IMR-90 (cell line): ENCODE data around the gene LPAR1. TPM values are rescaled to one million over a fixed set of nuclear protein-coding genes. Genes with fewer than 3 reads are reported as not detected.

Source experiments
- ATAC-seq: fragments of 200-7000 bp; cut with Tn5 transposase; 2 replicates; pipeline ENCODE4 v1.9.1; 2020; ENCODE audit warnings: low read depth, mild to moderate bottlenecking, moderate library complexity
- BruUV-seq: library from RNA; stranded (reverse); fragments of 400-500 nt; replicated peaks from 2 replicates; lab custom pipeline; 2021; lab: Mats Ljungman, UMichigan
- CTCF ChIA-PET: fragments of 300-600 bp; formaldehyde crosslinking; extraction: SDS; loops from one replicate; lab custom pipeline; 2021; ENCODE audit warnings: antibody characterized with exemption; lab: Yijun Ruan, JAX
- POLR2A ChIA-PET: fragments of 300-600 bp; sonication (Branson Sonifier 250); formaldehyde crosslinking; loops from one replicate; lab custom pipeline; 2022; ENCODE audit warnings: antibody characterized with exemption; ENCODE audit not compliant: unreplicated experiment; lab: Charles Lee
- DNase-seq: peaks from one replicate; pipeline ENCODE4 v3.0.0; 2013
- H2AFZ ChIP-seq: replicated peaks from 2 replicates; pipeline ENCODE3; 2013; ENCODE audit warnings: low read length, mild to moderate bottlenecking; ENCODE audit not compliant: poor library complexity
- H2AK5ac ChIP-seq: 2 replicates; pipeline ENCODE4 v1.6.1; 2013; ENCODE audit warnings: low read depth, low read length, inconsistent platforms
- H2AK9ac ChIP-seq: replicated peaks from 2 replicates; pipeline ENCODE3; 2013; ENCODE audit warnings: mild to moderate bottlenecking, low read depth, low read length, moderate library complexity; ENCODE audit not compliant: poor library complexity
- H2BK120ac ChIP-seq: 2 replicates; pipeline ENCODE4 v1.6.1; 2013; ENCODE audit warnings: low read depth, low read length, inconsistent platforms
- H2BK15ac ChIP-seq: 3 replicates; pipeline ENCODE4 v1.6.1; 2013; ENCODE audit warnings: low read depth, low read length, inconsistent platforms
- H2BK20ac ChIP-seq: 2 replicates; pipeline ENCODE4 v1.6.1; 2013; ENCODE audit warnings: low read depth, mild to moderate bottlenecking, inconsistent platforms, low read length, moderate library complexity
- H2BK5ac ChIP-seq: 2 replicates; pipeline ENCODE4 v1.6.1; 2013; ENCODE audit warnings: mild to moderate bottlenecking, low read depth, low read length, inconsistent platforms; ENCODE audit not compliant: poor library complexity, severe bottlenecking
- H3K14ac ChIP-seq: replicated peaks from 2 replicates; pipeline ENCODE4 v1.6.1; 2013; ENCODE audit warnings: low read depth, low read length, inconsistent platforms
- H3K18ac ChIP-seq: 2 replicates; pipeline ENCODE4 v1.6.1; 2013; ENCODE audit warnings: low read depth, low read length, control low read depth
- H3K23ac ChIP-seq: 2 replicates; pipeline ENCODE4 v1.6.1; 2013; ENCODE audit warnings: low read depth, low read length, inconsistent platforms
- H3K27ac ChIP-seq: 2 replicates; pipeline ENCODE4 v1.5.1; 2013; ENCODE audit warnings: mild to moderate bottlenecking, control low read depth, low read length; ENCODE audit not compliant: insufficient read depth
- H3K27me3 ChIP-seq: 2 replicates; pipeline ENCODE4 v1.6.1; 2013; ENCODE audit warnings: low read length; ENCODE audit not compliant: control insufficient read depth, insufficient read depth
- H3K36me3 ChIP-seq: 2 replicates; pipeline ENCODE4 v1.6.1; 2013; ENCODE audit warnings: low read length, mixed read lengths; ENCODE audit not compliant: control insufficient read depth, insufficient read depth
- H3K4ac ChIP-seq: 2 replicates; pipeline ENCODE4 v1.6.1; 2013; ENCODE audit warnings: low read depth, low read length, inconsistent platforms
- H3K4me1 ChIP-seq: 2 replicates; pipeline ENCODE4 v1.6.1; 2013; ENCODE audit warnings: low read length, mixed read lengths; ENCODE audit not compliant: control insufficient read depth, insufficient read depth
- H3K4me2 ChIP-seq: 2 replicates; pipeline ENCODE4 v1.6.1; 2013; ENCODE audit warnings: low read depth, mild to moderate bottlenecking, control low read depth, low read length, moderate library complexity
- H3K4me3 ChIP-seq: 2 replicates; pipeline ENCODE4 v1.5.1; 2013; ENCODE audit warnings: low read depth, mild to moderate bottlenecking, control low read depth, low read length, moderate library complexity; ENCODE audit not compliant: insufficient read depth
- H3K56ac ChIP-seq: 2 replicates; pipeline ENCODE4 v1.6.1; 2013; ENCODE audit warnings: low read length, inconsistent platforms; ENCODE audit not compliant: insufficient read depth; ENCODE audit errors: extremely low read depth
- H3K79me1 ChIP-seq, 2 experiments: 2 replicates each; pipeline ENCODE4 v1.6.1; 2013; ENCODE audit warnings: low read length in 2 of 2, inconsistent platforms in 1 of 2, low read depth in 1 of 2
- H3K9ac ChIP-seq: 2 replicates; pipeline ENCODE4 v1.6.1; 2013; ENCODE audit warnings: low read depth, low read length, control low read depth
- H3K9me1 ChIP-seq: 2 replicates; pipeline ENCODE4 v1.6.1; 2013; ENCODE audit warnings: low read length, inconsistent platforms; ENCODE audit not compliant: insufficient read depth
- H3K9me3 ChIP-seq: 2 replicates; pipeline ENCODE4 v1.6.1; 2013; ENCODE audit warnings: low read length; ENCODE audit not compliant: control insufficient read depth, insufficient read depth
- H4K20me1 ChIP-seq: 2 replicates; pipeline ENCODE4 v1.6.1; 2013; ENCODE audit warnings: low read length, inconsistent platforms; ENCODE audit not compliant: insufficient read depth
- H4K5ac ChIP-seq: 2 replicates; pipeline ENCODE4 v1.6.1; 2013; ENCODE audit warnings: mild to moderate bottlenecking, low read depth, low read length, control low read depth
- H4K8ac ChIP-seq, 2 experiments: 2 replicates each; pipeline ENCODE4 v1.6.1; 2013; ENCODE audit warnings: low read depth in 2 of 2, low read length in 2 of 2, control low read depth in 1 of 2, inconsistent platforms in 1 of 2
- H4K91ac ChIP-seq: 2 replicates; pipeline ENCODE4 v1.6.1; 2013; ENCODE audit warnings: low read depth, low read length, inconsistent platforms; ENCODE audit not compliant: insufficient read depth
- BHLHE40 ChIP-seq: fragments of 150-350 bp; IDR thresholded peaks from 2 replicates; pipeline ENCODE4 v1.6.1; 2016; ENCODE audit warnings: mild to moderate bottlenecking, low read depth, low read length
- CEBPB ChIP-seq: IDR thresholded peaks from 2 replicates; pipeline ENCODE4 v1.6.1; 2012; ENCODE audit warnings: low read depth, low read length, improper control_type of control experiment
- CHD1 ChIP-seq: IDR thresholded peaks from 2 replicates; pipeline ENCODE4 v1.6.1; 2012; ENCODE audit warnings: low read depth, low read length, improper control_type of control experiment
- FOS ChIP-seq: fragments of 150-350 bp; IDR thresholded peaks from 2 replicates; pipeline ENCODE4 v1.6.1; 2016; ENCODE audit warnings: low read depth, low read length
- MAFK ChIP-seq: IDR thresholded peaks from 2 replicates; pipeline ENCODE4 v1.6.1; 2012; ENCODE audit warnings: low read depth, low read length, improper control_type of control experiment
- MAZ ChIP-seq: IDR thresholded peaks from 2 replicates; pipeline ENCODE4 v1.6.1; 2012; ENCODE audit warnings: low read depth, mild to moderate bottlenecking, low read length, improper control_type of control experiment, moderate library complexity, borderline replicate concordance
- MXI1 ChIP-seq: IDR thresholded peaks from 2 replicates; pipeline ENCODE4 v1.6.1; 2012; ENCODE audit warnings: low read depth, mild to moderate bottlenecking, low read length, moderate library complexity, borderline replicate concordance
- NFE2L2 ChIP-seq: fragments of 150-350 bp; IDR thresholded peaks from 2 replicates; pipeline ENCODE4 v1.6.1; 2016; ENCODE audit warnings: low read depth, mild to moderate bottlenecking, low read length
- POLR2A ChIP-seq: IDR thresholded peaks from 2 replicates; pipeline ENCODE4 v1.6.1; 2012; ENCODE audit warnings: mild to moderate bottlenecking, low read depth, low read length
- RAD21 ChIP-seq: IDR thresholded peaks from 2 replicates; pipeline ENCODE4 v1.6.1; 2012; ENCODE audit warnings: low read length, improper control_type of control experiment
- RCOR1 ChIP-seq: IDR thresholded peaks from 2 replicates; pipeline ENCODE4 v1.6.1; 2012; ENCODE audit warnings: mild to moderate bottlenecking, low read length, improper control_type of control experiment; ENCODE audit not compliant: insufficient replicate concordance
- RFX5 ChIP-seq: IDR thresholded peaks from 2 replicates; pipeline ENCODE4 v1.8.0; 2012; ENCODE audit warnings: low read depth, mild to moderate bottlenecking, low read length, moderate library complexity
- SMC3 ChIP-seq: fragments of 150-350 bp; IDR thresholded peaks from 2 replicates; pipeline ENCODE4 v1.6.1; 2016; ENCODE audit warnings: low read depth, mild to moderate bottlenecking, antibody characterized with exemption, low read length, moderate library complexity
- WGBS, 2 experiments: methylation state at CpG; one replicate each; pipeline versions ENCODE4 v1.1.5 to v1.1.7; 2013; ENCODE audit warnings: missing lambda C conversion rate in 2 of 2; ENCODE audit not compliant: insufficient read length in 1 of 2; ENCODE audit errors: extremely low coverage in 2 of 2; 5-methylcytosine and 5-hydroxymethylcytosine counted together
- dilution Hi-C: fragments of 300-500 bp; cut with HindIII; formaldehyde crosslinking; loops from one replicate; pipeline ENCODE4 v1.14.3; 2018; ENCODE audit warnings: low sequenced_read_pairs; ENCODE audit not compliant: unreplicated experiment
- in situ Hi-C: fragments of 300-500 bp; cut with MboI; formaldehyde crosslinking; loops from 3 replicates; pipeline ENCODE4 v1.14.3; 2019; ENCODE audit warnings: low sequenced_read_pairs, inconsistent platforms, mixed read lengths
- intact Hi-C: fragments of 100-400 bp; cut with micrococcal nuclease; formaldehyde crosslinking; loops from 2 replicates; pipeline ENCODE4 v1.10.0; 2022
- polyA plus RNA-seq, 3 experiments: library from polyadenylated mRNA; depleted of rRNA; stranded (reverse); fragments of >200 nt; gene quantifications; 2 replicates each; pipeline ENCODE4 v1.2.3, GENCODE V29; 2012; ENCODE audit warnings: low replicate concordance in 1 of 3
- total RNA-seq: library from RNA; depleted of rRNA; stranded (reverse); fragments of >200 nt; gene quantifications from 2 replicates; pipeline ENCODE4 v1.2.3, GENCODE V29; 2012
- TF ChIP-seq, protein P1 (sequence below): fragments of 150-350 bp; IDR thresholded peaks from 2 replicates; pipeline ENCODE4 v1.6.1; 2017; ENCODE audit warnings: mild to moderate bottlenecking, antibody characterized with exemption, low read length, low read depth
- TF ChIP-seq, protein P2 (sequence below): conservative IDR thresholded peaks from 2 replicates; pipeline ENCODE4 v1.5.1; 2012; ENCODE audit warnings: mild to moderate bottlenecking, low read depth, low read length, improper control_type of control experiment
- TF ChIP-seq, protein P3 (sequence below): fragments of 150-350 bp; IDR thresholded peaks from 2 replicates; pipeline ENCODE4 v1.6.1; 2016; ENCODE audit warnings: low read depth, mild to moderate bottlenecking, low read length, moderate library complexity, borderline replicate concordance

The LPAR1 gene
- total and polyA plus RNA-seq, 2 of the 4 experiments (the other 2 are of a cell fraction): 171 to 315 TPM

DNA sequence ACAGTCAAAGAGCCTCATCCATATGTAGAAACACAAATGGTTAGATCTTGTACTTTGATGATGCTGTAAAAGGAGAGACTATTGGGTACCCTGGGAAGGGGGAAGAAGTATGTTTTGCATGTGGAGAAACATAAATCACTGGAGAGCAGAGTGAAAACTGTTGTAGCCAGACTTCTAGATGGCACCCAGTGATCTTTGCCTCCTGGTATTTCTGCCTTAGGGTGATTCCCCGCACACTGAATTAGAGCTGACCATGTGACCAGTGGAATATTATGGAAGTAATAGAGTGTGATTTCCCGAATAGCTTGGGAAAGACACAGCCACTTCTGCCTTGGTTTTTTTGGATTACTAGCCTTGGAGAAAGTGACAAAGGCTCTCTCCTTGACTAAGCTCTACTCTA lies 174.3 kb downstream of the LPAR1 start:
- Histone ChIP-seq H3K56ac (no peak overlapping the region), H2AFZ (no peak overlapping the region), H2AK9ac (no peak overlapping the region), H3K79me1 (peaks cover 0 to 6% of the 10 kb centered on the region in 2 experiments; a peak in 2 of 4 replicates), H2BK15ac (no peak overlapping the region), H3K9ac (no peak overlapping the region), H3K18ac (no peak overlapping the region), H4K20me1 (no peaks in the 10 kb centered on the region), H3K9me3 (peaks cover 20% of the 10 kb centered on the region), H3K27ac (no peak overlapping the region), H3K4me2 (no peak overlapping the region), H2BK20ac (no peak overlapping the region), H3K4me1 (no peaks in the 10 kb centered on the region), H3K4me3 (no peak overlapping the region), H3K23ac (no peak overlapping the region), H2BK5ac (no peak overlapping the region), H3K14ac (no peak overlapping the region), H3K4ac (no peak overlapping the region), H2BK120ac (no peak overlapping the region), H3K27me3 (no peaks in the 10 kb centered on the region), H3K9me1 (no peaks in the 10 kb centered on the region), H4K91ac (no peak overlapping the region), H4K5ac (no peak overlapping the region), H4K8ac (no peak overlapping the region), H2AK5ac (no peak overlapping the region), H3K36me3 (peaks cover 5% of the 10 kb centered on the region; the same call in 1 of the 2 replicates)
- ChIA-PET CTCF (no interaction called here), POLR2A (no interaction called here)
- TF ChIP-seq, protein P1, sequence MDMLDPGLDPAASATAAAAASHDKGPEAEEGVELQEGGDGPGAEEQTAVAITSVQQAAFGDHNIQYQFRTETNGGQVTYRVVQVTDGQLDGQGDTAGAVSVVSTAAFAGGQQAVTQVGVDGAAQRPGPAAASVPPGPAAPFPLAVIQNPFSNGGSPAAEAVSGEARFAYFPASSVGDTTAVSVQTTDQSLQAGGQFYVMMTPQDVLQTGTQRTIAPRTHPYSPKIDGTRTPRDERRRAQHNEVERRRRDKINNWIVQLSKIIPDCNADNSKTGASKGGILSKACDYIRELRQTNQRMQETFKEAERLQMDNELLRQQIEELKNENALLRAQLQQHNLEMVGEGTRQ: no peak
- no peak for TF ChIP-seq RAD21
- TF ChIP-seq CEBPB: no peak
- no peak for TF ChIP-seq FOS
- TF ChIP-seq RCOR1: no peak
- no peak for TF ChIP-seq MXI1
- TF ChIP-seq RFX5: no peak
- TF ChIP-seq, protein P2, sequence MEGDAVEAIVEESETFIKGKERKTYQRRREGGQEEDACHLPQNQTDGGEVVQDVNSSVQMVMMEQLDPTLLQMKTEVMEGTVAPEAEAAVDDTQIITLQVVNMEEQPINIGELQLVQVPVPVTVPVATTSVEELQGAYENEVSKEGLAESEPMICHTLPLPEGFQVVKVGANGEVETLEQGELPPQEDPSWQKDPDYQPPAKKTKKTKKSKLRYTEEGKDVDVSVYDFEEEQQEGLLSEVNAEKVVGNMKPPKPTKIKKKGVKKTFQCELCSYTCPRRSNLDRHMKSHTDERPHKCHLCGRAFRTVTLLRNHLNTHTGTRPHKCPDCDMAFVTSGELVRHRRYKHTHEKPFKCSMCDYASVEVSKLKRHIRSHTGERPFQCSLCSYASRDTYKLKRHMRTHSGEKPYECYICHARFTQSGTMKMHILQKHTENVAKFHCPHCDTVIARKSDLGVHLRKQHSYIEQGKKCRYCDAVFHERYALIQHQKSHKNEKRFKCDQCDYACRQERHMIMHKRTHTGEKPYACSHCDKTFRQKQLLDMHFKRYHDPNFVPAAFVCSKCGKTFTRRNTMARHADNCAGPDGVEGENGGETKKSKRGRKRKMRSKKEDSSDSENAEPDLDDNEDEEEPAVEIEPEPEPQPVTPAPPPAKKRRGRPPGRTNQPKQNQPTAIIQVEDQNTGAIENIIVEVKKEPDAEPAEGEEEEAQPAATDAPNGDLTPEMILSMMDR: no peak
- no peak for TF ChIP-seq CHD1
- TF ChIP-seq SMC3: no peak
- TF ChIP-seq POLR2A: no peak
- TF ChIP-seq NFE2L2: no peak
- no peak for TF ChIP-seq MAFK
- no peak for TF ChIP-seq BHLHE40
- TF ChIP-seq, protein P3, sequence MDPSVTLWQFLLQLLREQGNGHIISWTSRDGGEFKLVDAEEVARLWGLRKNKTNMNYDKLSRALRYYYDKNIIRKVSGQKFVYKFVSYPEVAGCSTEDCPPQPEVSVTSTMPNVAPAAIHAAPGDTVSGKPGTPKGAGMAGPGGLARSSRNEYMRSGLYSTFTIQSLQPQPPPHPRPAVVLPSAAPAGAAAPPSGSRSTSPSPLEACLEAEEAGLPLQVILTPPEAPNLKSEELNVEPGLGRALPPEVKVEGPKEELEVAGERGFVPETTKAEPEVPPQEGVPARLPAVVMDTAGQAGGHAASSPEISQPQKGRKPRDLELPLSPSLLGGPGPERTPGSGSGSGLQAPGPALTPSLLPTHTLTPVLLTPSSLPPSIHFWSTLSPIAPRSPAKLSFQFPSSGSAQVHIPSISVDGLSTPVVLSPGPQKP: no peak
- TF ChIP-seq MAZ: no peak
- BruUV-seq: no TSS peak
- DNase-seq (no peak), ATAC-seq (peak; percentile 13)
- WGBS, 2 experiments: no CpG with 5 or more reads among the region's 2 CpGs
- dilution Hi-C loops: no loop called here
- intact Hi-C loops: loop anchor here (10.0 kb wide), 1 partner anchor 431 kb away; no protein-coding TSS in a partner anchor
- in situ Hi-C loops: no loop called here
